ENCODE measurements around the gene MRC2.
A peak's percentile ranks its signal among the peaks of the same experiment; 100 is the strongest.

MRC2 gene

DNA sequence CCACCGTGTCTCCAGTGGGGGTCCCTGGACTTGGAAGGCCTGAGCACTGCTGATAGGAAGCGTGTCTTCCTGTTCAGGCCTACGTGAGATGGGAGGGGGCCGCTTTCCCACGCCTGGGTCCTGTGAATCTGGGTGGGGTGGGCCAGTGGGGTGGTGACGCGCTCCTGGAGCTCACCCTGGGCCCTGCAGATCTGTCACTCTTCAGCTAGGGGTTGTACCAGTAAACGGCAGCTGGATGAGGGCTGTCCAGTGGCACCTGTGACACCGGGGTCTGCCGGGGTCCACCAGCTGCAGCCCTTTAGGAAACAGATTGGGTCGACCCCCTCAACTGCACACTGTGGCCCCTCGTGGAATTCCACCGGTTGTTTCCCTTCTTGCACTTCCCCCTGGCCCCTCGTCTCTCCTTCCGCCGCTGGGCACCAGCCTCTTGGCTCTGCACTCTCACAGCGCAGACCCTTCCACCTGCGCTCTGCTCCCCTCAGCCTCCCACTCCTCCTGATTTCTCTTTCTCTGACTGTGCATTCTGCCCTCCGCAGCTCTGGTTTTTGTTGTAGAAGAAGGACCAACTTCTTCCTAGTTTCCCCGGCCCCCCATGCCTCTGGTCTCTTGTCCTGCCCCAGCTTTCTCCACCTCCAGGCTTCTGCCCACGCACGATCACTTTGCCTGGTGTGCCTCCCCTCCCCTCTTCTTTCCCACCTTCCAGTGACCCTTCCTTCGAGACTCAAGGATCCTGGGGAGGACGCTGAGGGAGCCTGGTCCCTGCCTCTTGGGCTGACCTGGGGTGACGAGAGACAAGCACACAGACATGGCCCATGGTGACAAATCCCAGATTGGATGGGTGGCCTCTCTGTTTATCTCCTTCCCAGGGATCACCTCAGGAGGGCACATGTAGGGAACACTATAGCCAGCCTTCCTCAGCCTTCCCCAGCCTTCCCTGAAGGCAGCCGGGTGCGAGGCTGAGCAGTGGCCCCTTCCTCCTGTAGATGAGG is 4.8 kb downstream of the MRC2 start:
- DNase-seq, result no peak

DNA sequence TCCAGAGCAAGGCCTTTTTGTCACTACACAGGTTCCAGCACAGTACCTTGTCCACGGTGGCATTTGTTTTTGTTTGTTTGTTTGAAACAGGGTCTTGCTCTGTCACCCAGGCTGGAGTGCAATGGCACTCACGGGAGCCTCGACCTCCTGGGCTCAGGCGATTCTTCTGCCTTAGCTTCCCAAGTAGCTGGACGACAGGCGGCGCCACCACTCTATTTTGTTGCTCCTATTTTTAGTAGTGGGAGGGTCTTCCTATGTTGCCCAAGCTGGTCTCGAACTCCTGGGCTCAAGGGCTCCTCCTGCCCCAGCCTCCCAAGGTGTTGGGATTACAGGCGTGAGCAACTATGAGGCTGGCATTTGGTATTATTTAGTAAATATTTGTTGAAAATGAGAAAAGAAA is 10.3 kb downstream of the MRC2 start:
- DNase-seq, result no peak

DNA sequence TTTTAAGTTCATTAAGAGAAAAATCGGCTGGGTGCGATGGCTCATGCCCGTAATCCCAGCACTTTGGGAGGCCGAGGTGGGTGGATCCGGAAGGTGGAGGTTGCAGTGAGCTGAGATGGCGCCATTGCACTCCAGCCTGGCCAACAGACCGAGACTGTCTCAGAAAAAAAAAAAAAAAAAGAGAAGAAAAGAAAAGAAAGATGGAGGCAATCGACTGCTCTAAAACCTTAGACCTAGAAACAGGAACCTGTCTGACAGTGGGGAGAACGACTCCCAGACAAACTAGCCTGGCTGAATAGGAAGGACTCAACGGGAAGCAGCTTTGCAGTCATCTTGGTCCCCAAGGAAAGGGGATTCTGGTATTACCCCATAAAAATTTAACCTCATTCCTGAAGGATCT is 13.7 kb downstream of the MRC2 start:
- no peak for DNase-seq

DNA sequence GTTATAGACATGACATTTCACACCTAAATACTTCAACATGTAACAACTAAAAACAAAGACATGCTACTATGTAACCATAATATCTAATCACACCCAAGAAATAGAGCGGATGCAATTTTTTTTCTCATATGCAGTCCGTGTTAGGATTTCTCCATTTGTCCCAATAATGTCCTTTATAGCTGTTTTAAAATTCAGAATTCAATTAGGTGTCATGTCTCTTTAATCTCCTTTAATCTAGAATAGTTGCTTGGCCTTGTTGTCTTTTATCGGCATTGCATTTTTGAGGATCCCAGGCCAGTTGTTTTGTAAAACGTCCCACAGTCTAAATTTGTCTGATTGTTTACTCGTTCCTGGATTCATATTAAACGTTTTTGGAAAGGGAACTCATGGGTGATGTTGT is 14.5 kb downstream of the MRC2 start:
- no peak for DNase-seq

DNA sequence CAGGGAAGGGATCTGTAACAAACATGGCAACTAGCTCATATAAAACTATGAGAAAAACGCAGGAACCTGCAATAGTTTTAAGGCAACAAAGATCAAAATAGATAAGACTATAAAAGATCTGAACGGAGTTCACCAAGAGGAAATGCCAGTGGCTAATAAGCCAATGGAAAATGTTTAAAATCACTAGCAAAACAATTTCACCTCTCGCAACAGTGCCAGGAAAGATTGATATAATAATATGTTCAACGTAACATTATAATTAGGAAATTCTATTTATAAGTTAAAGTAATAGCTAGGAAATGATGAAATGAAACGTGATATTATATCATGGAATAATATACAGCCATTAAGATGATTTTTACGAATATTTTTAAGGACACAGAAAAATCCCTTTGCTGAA is 16.0 kb downstream of the MRC2 start:
- no peak for DNase-seq

DNA sequence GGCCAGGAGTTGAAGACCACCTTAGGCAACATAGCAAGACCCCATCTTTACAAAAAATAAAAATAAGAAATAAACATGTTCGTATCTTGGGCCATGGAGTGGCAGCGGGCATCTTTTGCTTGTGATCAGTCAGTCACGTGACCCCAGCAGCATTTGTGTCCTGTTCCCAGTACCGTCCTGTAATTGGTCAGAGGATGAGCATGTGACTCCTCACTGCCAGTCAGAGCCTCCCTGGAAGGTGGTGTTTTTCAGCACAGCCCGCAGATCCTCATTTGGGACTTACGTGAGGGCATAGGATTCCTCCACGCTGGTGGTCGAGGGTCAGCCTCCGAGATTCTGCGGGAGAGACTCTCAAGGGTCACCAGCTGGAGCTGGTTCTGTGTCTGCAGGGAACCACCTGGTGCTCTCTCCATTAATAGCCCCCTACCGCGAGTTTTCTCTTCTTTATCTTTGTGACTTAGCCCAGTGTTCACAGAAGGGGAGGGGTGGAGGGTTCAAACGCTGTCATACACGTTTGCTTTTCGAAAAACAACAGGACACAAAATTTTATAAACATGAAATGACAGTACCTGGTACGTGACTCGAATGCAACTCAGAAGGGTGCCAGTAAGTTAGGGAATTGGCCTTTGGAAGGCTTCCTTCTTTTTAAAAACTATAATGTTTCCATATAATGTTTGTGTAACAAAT is 17.2 kb downstream of the MRC2 start:
- no peak for DNase-seq

DNA sequence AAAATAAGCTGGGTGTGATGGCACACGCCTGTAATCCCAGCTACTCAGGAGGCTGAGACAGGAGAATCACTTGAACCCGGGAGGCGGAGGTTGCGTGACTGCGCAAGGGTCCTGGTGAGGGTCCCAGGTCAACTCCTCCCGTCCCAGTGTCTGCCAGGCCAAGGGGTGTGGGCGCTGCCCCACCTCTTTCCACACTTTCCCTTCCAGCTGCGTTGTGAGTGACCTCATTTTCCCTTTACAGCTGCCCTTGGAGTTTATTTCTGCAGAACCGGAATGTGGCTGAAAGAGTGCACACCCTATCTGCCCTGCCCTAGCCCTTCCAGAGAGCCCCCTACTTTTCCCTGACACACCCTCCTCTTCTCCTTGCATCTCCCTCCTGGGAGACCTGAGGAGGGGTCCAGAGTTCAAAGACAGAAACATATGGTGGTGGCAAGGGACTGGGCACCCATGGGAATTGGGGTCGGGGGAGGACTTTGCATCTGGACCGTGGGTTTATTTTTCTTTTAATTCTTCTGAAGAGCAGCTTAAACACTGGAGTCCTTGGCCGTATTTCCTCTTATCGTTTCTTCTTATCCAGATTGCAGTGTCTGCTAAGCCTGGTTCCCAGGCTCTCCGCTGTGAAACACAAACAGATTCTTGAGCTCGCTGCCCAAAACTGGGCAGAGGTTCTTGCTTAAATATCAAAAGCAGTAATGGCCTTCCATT is 20.9 kb downstream of the MRC2 start:
- no peak for DNase-seq

DNA sequence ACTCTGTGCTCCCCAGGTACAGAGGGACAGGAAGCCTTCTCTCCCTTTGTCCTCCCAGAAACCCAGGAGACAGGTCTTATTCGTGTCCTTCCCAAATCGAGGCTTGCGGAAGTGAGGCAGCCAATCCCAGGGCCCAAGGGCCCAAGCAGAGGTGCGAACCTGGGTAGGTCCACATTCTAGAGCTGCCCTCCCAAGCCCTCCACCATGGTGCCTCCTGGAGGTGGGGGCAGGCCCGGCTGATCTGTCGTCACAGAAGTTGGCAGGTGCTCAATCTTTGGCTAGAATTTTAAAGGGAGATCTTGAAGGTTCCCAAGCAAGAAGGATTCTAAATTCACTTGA is 21.5 kb downstream of the MRC2 start:
- DNase-seq, result no peak

DNA sequence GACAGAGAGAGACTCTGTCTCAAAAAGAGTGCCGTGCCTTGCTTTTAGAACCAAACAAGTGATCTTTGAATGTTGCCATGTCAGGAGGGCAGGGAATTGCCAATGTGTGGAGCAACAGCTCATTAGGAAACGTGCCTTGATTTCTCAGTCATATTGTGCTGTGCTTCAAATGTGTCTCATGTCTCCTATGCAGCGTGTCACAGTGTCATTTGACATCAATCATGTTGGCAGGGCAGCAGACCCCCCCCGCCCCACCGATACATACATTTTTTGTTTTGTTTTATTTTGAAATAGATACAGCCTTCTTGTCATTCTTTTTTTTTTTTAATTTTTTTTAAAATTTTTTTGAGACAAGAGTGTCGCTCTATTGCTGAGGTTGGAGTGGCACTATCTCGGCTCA is 22.1 kb downstream of the MRC2 start:
- no peak for DNase-seq

DNA sequence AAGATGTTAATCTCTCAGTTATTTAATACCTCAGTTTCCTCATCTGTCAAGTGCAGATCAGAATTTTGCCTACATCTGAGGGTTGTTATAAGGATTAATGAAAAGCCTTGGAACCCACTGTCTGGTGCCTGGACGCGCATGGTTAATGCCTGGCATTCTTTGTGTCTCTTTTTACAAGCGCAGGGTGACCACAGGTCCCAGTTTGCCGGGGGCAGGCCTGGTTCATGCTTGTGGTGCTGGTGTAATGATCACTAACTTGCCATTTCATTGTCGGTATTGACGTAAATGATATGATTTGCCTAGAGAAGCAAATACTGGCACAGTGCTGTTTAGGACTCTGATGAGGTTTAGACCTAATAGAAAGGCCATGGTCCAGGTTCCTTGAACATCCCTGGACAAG is 23.1 kb downstream of the MRC2 start:
- DNase-seq, result no peak

DNA sequence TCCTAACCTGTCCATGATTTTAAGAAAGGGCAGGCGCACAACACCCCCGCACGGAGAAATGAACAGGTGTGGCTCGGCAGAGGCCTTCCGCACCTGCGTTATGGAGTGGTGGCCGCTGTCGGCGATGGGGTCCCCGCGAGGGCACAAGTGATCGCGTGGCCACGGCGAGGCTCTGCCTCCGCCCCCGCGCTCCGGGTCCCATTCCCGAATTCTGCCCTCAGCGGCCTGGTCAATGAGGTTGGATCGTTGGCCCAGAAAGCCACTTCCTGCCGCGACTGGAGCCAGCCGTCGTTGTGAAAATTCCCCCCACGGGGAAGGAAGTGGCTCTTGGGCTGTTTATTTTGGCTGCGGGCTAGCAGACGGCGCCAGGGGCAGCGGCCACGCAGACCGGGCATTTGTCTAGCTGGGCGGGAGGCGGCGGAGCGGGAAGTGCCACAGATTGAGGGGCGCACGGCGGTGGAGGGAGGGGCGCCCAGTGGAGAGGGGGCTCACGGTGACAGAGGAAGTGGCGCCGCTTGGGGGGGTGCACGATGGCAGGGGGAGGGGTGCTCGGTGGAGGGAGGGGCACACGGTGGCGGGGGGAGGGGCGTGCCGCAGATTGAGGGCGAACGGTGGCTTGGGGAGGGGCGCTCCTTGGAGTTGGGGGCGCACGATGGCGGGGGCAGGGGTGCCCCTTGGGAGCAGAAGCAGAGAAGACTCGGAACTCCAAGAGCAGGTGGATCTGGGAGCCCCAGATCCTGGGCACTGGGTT is 25.0 kb downstream of the MRC2 start:
- DNase-seq, result peak in 1 of 5 donors; percentile 27

DNA sequence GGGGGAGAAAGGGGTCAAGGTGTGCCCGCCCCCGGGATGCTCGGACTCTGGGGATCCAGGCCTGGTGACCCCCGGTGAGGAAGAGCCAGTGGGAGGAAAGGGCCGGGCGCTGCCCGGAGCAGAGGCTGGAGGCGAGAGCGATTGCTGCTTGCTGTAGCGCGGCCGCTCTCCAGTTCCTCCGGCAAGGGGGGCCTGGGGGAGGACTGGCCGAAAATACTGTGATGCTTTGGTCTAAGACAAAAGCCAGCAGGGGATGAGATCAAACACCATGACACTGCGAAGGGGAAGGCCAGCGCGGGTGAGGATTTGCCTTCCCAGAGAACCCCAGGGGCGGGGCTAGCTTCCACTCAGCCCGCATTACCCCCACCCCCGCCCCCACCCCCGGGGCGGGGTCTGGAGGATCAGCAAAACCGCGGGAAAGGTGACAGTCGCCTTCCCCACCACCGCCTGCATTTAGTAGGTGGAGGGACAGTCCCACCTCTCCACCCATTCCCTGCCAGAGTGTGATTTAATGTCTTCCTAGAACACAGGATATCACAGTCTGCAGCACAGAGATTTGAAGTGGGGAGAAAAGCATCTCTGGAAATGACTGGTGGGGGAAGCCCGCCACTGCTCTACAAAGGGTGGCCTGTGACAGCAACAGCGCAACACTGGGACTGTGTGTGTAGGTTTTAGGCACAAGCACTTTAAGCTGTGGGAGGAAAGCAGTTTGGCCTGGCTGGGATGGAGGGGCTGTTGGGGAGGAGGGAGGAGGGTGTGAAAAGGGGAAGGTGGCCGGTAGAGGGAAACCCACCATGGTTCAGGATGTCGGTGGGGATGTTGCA is 25.7 kb downstream of the MRC2 start:
- DNase-seq, result peak in 3 of 5 donors; percentile 34 to 89 (median 43)

DNA sequence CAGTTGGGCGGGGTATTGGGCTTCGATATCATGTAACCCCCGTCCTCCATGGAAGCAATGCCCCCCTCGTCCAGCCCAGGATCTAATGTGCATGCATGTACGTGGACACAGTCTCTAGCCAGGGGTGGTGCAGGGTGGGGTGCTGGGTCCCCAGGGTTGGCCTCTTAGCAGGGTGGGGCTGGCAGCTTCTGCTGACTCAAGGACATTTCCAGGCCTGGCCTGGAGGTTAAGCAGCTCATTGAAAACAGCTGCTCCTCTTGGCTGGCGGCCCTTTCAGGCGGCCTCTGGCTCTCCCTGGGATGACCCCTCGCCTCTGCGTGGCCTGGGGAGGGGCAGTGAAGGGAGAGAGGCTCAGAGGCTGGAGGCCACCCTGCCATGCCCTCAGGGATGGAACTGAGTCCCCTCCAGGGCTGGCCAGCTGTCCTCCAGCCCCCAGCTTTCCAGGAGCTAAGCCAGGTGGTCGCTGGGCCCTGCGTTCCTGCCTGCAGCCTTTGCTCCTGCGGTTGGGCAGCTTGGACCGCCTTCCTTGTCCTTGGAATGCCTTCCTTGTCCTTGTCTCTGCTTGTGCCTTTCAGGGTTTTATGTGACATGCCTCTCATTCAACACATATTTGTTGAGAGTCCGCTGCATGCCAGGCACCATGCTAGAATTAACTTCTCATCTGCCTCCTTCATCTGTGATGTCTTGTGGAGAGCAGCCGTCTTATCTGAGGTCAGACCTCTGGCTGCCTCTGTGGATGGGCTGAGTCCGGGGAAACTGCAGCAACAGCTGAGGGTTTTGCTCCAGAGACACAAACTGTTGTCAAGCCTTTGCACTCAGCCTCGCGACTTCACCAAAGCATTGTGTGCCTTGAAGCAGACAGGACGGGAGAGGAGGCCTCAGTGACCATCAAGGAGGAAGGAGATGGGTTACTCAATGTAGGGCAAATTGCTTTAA is 26.6 kb downstream of the MRC2 start:
- peak in 1 of 5 donors; percentile 14 for DNase-seq

DNA sequence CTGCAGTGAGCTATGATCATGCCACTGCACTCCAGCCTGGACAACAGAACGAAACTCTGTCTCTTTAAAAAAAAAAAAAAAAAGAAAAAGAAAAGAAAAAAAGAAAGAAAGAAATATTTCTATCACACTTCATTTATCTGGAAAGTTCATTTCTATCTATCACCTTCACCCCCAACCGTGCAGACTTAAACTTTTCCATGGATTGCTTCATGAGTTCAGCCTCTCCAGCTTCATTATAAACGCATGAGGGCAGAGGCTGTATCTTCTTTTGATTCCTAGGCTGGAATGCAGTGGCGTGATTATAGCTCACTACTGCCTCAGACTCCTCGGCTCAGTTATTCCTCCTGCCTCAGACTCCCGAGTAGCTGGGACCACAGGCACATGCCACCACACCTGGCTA is 28.2 kb downstream of the MRC2 start:
- no peak for DNase-seq

DNA sequence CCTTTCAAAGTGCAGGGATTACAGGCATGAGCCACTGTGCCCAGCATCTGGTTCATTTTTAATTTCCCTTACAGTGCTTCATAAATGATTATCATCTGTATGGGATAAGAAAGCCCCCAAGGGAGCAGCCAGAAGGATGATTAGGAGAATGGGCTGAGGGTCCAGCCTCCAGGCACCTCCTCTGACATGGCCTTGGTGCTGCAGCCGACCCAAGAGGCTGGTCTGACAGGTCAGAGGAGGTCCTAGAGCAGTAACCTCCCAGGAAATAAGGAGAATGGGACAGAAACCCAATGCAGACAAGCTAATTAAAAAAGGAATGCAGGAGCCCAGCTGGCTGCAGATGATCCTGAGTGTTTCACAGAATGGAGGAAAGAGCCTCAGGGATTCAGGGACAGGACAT is 29.0 kb downstream of the MRC2 start:
- DNase-seq, result no peak

DNA sequence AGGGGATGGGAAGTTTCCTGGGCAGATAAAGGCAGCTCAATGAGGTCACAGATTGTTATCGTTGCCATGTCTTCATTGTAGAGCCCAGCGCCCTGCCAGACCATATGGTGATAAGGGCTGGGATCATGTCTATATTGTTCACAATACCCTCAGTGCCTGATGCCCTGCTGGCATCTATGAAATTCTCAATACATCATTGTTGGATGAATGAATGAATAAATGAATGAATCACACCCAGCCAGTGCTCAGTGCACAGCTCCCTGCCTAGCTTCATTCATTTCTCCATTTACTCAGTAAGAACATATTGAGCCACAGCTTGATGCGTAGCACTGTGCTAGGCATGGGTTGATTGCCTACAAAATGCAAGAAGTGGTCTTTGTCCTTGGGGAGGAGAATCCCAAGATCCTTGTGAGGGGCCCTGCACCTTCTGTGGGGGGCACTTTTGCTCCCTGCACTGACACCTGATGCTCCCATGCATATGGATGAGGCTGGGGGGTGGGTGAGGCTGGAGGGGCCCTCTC is 29.7 kb downstream of the MRC2 start:
- no peak for DNase-seq

DNA sequence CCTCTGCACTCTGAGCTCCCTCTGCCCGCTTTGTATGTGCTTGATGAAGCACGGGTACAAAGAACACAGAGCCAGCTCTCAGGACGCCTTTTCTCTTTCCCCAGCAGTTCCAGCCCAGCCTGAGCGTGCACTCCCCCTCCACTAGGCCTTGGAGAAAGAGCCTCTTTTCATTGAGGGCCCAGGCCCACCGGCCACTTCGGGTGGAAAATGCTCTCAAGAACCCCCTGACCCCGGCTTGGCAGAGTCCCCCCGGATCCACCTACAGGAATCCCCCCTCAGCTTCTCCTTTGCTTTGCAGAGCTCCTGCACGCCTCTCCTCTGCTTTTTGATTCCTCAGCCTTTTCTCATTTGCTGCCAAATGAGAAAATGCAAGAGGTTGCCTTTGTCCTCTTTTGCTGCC is 30.2 kb downstream of the MRC2 start:
- no peak for DNase-seq

DNA sequence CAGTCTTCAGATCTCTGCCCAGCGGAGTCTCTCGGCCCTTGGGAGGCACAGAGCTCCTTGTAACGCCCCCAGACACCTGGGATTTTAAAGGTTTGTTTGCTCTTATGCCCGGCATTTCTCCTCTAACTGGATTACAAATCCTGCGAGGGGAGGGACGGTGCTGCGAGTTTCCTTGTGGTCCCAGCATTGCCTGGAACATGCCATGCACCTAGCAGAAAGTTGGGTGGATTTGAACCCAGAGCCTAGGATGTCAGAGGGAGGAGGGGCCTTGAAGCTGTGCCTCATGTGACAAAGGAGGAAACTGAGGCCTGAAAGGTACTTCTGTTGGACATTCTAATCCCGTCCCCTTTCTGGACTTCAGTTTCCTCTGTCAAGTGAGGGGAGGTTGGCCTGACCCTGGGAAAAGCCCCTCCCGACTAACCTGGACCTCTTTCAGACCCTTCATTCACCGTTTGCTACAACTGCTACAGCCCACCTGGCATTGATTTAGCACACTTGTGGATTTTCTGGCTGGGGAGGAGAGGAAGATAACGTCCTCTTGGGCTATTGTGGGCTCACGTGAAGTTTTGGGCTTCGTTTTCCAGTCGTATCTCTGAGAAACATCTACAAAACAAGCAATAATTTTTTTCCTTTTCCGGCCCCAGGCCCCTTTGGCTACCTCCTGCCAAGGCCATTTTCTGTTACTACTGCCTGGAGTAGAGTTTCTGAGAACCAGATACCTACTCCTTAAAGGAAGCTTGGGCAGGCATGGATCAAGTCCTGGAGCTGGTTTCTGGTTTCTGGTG is 30.9 kb downstream of the MRC2 start:
- no peak for DNase-seq

DNA sequence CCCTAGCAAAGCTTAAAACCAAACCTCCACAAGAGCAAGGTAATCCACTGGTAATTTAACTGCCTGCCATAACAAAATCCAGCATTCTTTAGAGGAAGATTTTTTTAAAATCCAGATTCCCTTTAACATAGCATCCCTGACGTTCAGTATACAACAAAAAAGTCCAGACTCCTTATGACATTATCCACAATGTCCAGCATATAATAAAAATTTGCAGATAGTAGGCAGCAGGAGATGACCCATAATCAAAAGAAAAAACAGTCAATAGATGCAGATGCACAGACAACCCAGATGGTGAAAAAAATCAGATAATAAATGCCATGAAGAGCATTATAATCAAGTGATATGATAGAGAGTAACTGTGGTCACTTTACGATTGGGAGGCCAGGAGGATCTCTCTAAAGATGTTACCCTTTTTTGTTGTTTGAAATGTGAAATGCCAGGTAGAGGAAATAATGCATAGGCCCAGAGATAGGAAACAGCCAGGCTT is 33.2 kb downstream of the MRC2 start:
- no peak for DNase-seq

DNA sequence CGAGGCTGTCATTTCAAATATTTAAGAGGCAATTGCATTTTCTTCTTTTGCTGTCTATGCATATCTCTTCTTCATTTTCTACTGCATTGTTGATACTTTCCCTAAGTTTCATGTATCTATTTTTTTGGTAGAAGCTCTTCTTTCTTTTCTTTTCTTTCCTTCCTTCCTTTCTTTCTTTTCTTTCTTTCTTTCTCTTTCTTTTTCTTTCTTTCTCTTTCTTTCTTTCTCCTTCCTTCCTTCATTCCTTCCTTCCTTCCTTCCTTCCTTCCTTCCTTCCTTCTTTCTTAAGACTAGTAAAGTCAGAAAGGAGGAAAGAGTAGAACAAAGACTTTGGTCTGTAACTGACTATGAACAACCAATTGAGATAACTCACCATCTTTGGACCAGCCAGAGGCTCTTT is 33.9 kb downstream of the MRC2 start:
- no peak for DNase-seq
